ENCODE results near the gene PCDHGB6.

The PCDHGB6 gene

DNA sequence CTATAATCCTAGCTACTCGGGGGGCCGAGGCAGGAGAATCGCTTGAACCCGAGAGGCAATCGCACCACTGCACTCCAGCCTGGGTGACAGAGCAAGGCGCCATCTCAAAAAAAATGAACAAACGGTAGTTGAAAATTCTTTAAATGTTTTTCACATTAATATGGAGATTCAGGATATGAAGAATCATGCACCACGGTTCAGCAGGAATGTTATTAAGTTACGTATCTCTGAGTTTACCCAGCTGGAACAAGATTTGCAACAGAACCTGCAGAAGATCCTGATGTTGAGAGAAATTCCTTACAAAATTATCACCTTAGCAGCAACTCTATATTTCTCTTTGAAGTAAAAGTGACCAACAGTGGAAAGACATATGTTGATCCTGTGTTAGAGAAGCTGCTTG, 32.5 kb downstream of the PCDHGB6 start:
- no peak for DNase-seq

DNA sequence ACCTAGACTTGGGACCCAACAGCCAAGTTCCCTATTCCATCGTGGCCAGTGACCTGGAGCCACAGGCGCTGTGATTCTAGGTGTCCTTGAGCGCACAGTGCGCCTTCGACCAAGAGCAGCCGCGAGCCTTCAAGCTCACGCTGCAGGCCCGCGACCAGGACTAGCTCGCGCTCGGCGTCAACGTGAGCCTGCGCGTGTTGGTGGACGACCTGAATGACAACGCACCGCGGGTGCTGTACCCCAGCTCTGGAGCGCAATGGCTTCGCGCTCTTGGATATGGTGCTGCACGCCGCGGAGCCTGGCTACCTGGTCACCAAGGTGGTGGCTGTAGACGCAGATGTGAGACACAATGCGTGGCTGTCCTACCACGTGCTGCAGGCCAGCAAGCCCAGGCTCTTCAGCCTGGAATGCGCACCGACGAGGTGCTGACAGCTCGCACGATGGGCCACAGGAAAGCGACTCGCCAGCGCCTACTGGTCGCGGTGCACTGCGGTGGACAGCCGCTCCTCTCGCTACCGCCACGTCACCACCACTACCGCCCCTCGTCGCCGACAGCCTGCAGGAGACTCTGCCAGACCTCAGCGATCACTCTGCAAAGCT, 33.9 kb downstream of the PCDHGB6 start:
- DNase-seq: no peak
- intact Hi-C loops (cut with DNase I): no loop called here

More for the DNA sequence above, 32.5 kb downstream of the PCDHGB6 start:
- intact Hi-C loops (cut with DNase I): no loop called here
